GM04504 (cell line): Measurements from ENCODE around the gene PLA2G4E.

Experiments used
- DNase-seq: peaks from one replicate; pipeline ENCODE4 v3.0.0-alpha.2; 2012; ENCODE audit warnings: low read depth

PLA2G4E gene

GRCh38 chr15:42018306-42019224 is 2.3 kb downstream of the PLA2G4E start:
- no peak for DNase-seq

- DNase-seq: no peak
Measured at GRCh38 chr15:42016971-42017370, 3.9 kb downstream of the PLA2G4E start.

- no peak for DNase-seq
Measured at GRCh38 chr15:42014406-42014805, 6.4 kb downstream of the PLA2G4E start.

GRCh38 chr15:42012928-42013482 is 7.8 kb downstream of the PLA2G4E start:
- no peak for DNase-seq

GRCh38 chr15:42012241-42012640 is 8.6 kb downstream of the PLA2G4E start:
- DNase-seq: no peak

DNA sequence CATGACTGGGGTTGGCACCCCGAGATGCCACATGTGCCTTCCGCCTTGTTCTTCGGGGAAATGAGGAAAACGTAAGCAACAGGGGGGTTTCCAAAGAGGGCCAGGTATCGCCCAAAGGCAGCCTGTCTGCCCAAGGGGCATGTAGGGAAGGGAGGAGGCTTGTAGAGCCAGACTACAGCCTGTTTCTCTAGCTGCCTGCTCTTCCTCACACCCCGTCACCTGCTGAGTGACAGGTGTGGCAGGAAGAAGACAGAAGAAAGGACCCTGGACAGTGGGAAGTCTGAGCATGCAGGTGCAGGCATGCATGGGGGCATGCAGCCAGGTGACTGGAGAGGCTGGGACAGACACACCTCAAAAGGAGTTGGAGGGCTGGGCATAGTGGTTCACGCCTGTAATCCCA is 9.8 kb downstream of the PLA2G4E start:
- DNase-seq: no peak

DNA sequence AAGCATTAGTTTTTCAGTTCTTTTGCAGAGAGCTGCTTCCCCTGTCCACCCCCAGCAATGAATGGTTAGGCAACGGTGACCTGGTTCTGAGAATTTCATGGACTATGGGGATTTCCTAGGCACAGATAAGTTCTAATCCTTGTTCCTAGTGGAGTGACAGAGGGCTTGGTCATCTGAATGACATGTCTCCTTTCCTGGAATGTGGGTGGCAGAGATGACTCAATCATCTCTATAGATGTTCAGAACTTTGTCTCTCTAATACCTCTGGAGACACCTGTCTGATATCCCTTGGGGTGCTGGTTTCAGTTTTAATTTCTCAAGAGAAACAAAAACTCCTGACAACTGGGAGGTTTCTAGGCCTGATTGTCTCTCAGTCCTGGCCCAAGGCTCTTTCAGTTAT is 10.4 kb downstream of the PLA2G4E start:
- DNase-seq: no peak

DNA sequence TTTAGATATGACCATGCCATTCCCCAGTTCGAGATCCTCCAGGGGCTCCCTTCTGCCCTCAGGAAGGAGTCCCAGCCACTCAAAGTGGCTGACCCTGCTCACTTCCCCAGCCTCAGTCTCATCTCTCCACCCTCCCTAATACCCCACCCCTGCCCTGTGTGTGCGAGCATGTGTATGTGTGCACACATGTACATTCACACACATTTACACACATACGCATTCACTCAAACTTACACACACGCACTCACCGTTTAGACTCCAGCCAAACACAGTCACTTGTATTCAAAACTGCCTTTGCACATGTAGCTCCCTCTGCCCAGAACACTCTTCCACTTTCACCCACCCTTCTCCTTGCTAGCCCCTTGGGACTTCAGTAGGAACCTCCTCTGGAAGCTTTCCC is 11.4 kb downstream of the PLA2G4E start:
- no peak for DNase-seq

DNA sequence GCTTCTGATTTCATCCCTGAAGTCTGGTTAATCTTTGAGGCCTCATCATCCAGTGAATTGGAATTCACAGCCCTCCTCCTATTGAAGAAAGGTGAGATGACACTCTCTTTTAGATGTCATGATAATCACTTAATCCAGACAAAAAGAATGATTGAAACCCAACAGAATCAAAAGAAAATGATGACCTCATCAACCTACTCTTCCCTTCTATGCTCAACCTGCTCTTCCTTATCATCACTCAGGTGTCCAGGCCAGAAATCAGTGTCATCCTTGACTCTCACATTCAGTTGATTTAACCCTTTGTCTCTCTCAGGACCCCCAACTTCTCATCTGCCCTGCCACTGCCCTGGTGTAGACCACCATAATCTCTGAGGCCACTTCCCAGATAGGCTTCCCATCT is 11.8 kb downstream of the PLA2G4E start:
- no peak for DNase-seq

GRCh38 chr15:42007386-42007785 is 13.5 kb downstream of the PLA2G4E start:
- no peak for DNase-seq

DNA sequence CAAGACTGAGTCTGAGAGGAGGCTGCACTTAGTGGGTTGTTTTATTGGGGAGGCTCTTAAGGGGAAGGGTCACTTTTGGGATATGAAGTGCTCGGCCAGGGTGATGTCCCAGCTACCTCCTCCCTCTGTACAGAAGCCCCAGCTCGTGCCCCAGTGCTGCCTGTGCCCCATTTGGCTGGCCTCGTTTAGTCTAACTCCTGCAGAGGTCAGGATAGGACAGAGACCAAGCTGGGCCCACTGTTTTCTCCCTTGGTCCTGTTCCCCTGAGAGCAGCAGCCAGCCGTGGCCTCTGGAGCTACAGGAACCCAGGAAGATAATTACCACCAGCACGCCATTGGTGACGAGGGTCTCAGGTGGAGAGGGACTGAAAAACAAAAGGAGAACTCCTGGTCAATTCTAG is 18.5 kb downstream of the PLA2G4E start:
- DNase-seq: no peak

DNA sequence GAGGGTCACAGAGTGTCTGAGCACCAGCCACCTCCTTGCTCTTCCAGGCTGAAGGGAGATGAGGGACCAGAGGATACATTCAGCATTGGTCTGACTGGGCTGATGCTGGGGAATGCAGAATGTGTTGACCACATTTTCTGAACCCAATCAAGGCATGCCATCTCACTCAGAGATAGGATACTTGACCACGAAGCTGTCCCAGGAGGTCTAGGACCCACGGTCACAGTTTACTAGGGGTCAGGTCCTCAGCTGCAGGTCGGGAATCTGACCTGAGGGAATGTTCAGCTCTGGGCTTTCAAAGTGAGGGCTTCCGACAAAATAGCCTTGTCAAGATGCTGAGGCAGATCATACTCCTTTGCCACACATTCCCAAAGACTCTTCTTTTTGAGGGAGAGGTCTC is 19.6 kb downstream of the PLA2G4E start:
- no peak for DNase-seq

DNA sequence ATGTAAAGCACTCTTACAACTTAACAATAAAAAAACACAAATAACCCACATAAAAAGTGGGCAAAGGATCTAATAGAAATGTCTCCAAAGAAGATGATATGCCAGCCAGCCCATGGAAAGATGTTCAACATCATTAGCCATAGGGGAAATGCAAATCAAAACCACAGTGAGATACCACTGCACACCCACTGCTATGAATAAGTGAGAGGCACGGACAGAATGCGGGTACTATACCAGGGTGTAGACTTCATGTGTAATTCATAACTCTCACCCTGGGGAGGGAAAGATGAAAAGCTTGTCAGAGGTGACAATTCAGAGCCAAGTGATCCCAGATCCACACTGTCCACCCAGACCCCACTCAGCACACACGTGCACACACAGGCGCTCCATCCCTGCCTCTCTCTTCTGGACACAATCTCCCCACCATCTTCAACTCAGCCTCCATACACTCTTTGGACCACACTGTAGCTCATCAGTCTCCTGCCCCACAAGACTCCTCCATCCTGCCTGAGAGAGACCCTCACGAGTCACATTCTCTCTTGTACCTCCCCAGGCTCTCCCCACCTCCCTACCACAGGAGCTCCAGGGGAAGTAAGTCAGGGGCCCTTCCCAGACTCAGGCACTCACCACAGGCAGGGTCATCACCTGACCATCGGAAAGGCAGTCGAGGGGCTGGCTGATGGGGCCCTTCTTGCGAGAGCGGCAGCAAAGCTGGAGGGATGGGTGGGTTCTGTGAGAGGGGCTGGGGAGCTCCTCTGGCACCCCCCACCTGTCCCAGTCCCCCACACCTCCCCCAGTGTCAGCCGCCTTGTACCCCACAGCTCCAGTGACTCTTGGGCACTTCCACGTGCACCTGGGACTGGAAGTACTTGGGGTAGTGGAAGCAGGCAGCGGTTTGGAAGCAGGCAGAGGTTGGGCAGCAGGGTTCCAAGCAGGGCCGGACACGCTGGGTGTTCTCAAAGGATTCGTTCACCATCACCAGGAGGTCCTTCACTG is 21.3 kb downstream of the PLA2G4E start:
- DNase-seq: no peak

GRCh38 chr15:41997845-41998244 is 23.0 kb downstream of the PLA2G4E start:
- DNase-seq: no peak

DNA sequence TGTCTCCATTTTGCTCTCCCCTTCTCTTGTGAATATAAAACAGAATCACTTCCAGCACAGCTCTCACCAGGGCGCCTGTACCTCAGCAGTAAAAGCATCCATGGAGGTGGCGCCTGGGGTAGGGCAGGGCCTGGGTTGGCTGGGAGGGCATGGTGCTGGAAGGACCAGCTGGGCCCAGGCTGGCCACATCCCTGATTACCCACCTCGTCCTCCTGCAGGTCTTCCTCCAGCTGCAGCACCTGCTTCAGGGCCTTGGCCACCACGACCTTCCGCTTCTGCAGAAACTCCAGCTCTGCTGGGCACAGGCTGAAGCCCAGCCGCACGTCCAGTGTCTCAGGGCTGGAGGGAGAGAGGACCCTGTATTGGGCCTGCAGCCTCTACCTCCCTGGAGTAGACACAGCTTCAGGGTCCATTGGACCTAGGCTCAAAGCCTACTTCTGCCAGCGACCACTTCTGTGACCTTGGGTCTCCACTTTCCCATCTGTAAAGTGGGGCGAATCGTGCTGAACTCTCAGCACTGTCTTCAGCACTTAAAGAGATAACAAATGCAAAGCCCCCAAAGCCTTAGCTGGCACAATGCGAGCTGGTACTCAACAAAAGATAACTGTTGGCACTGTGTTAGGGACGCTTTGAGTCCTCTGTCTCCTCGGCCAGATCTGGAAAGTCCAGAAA is 23.8 kb downstream of the PLA2G4E start:
- no peak for DNase-seq

GRCh38 chr15:41996376-41996775 is 24.5 kb downstream of the PLA2G4E start:
- no peak for DNase-seq

DNA sequence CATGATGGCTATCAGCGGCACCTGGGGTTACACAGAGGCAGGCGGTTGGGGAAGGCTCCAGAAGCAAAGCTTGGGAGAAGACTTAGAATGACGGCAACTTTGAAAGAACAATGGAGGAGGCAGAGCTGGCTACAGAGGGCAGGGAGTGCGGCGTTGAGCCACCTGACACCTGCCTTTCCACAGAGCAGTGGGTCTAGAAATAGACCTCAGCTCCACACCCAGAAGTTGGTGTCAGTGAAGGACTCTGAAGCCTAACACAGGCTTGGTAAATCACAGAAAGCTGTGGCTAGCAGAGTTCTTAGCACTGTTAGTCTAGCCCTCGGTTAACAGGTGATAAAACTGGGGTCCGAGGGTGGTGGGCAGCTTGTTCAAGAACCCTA is 25.4 kb downstream of the PLA2G4E start:
- no peak for DNase-seq

GRCh38 chr15:41994772-41995475 is 25.9 kb downstream of the PLA2G4E start:
- no peak for DNase-seq

DNA sequence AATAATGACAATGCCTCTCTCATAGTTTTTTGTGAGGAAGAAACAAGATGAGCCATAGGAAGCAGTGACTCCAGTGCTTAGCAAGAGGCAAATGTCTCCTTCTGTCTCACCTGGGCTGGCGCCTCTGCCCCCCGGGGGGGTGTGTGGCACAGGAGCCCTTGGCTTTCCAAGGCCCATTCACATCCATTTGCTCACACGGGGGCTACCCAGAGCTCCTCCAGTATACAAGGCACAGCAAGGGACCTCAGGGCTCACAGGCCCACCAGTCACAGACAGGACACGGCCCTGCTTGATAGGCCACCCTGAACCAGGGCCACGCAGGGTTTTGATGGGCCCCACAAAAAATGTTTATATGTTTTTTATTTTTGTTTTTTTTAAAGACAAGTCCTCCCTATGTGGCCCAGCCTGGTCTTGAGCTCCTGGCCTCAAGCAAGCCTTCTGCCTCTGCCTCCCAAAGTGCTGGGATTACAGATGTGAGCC is 26.6 kb downstream of the PLA2G4E start:
- no peak for DNase-seq

- DNase-seq: no peak
Measured at GRCh38 chr15:41993472-41994170, 27.2 kb downstream of the PLA2G4E start.

DNA sequence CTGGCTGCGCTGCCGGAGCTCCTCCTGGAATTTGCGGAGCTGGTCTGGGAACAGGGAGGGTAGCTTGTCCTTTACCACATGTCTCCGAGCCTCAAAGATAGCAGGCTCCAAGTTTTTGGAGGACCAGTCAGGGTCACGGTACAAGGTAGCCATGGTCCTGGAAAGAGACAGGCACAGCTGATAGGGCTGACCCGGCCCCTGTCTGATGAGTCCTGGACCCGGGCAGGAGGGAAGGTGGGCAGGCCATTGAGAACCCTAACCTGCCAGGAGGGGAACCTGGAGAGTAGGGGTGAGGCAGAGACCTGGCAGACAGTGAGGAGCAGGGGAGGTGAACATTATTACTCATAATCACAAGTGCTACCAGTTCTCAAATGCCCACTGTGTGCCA is 28.0 kb downstream of the PLA2G4E start:
- DNase-seq: no peak
